HepG2 (cell line): ENCODE measurements around the gene MAPK13. TPM values are rescaled to one million over a fixed set of nuclear protein-coding genes. Genes with fewer than 3 reads are reported as not detected.

Experiments
- BHLHE40 ChIP-seq: IDR thresholded peaks from 2 replicates; pipeline ENCODE4 v1.6.1; 2011; ENCODE audit warnings: low read length, improper control_type of control experiment
- FOXK1 ChIP-seq: sonication (generic); formaldehyde crosslinking; IDR thresholded peaks from 2 replicates; pipeline ENCODE4 v1.4.0; 2020; ENCODE audit warnings: low read depth, missing genetic modification reagents, borderline replicate concordance
- KDM3A ChIP-seq: IDR thresholded peaks from 2 replicates; pipeline ENCODE4 v1.6.1; 2018; ENCODE audit warnings: low read depth, missing compliant biosample characterization
- KDM5A ChIP-seq: fragments of 200-600 bp; sonication (generic); IDR thresholded peaks from 2 replicates; pipeline ENCODE4 v1.7.0; 2018; ENCODE audit warnings: antibody characterized with exemption, mild to moderate bottlenecking, low read length, borderline replicate concordance
- LCORL ChIP-seq, 2 experiments: fragments of 450-650 bp in 1 of 2; sonication (generic) in 1 of 2; formaldehyde crosslinking in 1 of 2; IDR thresholded peaks; 2 replicates each; pipeline versions ENCODE4 v1.5.0 to v1.6.1; 2017 to 2020; ENCODE audit warnings: antibody characterized with exemption in 1 of 2, missing genetic modification reagents in 1 of 2
- MAX ChIP-seq: IDR thresholded peaks from 2 replicates; pipeline ENCODE4 v1.6.1; 2012; ENCODE audit warnings: inconsistent platforms
- NFE2 ChIP-seq: sonication (generic); formaldehyde crosslinking; IDR thresholded peaks from 2 replicates; pipeline ENCODE4 v1.4.0; 2020; ENCODE audit warnings: missing genetic modification reagents
- SATB2 ChIP-seq: sonication (generic); formaldehyde crosslinking; IDR thresholded peaks from 2 replicates; pipeline ENCODE4 v1.5.0; 2020; ENCODE audit warnings: missing genetic modification reagents
- TFE3 ChIP-seq: IDR thresholded peaks from 2 replicates; pipeline ENCODE4 v1.6.1; 2016
- ZFP36L1 ChIP-seq: sonication (generic); formaldehyde crosslinking; IDR thresholded peaks from 2 replicates; pipeline ENCODE4 v1.8.0; 2022; ENCODE audit warnings: mild to moderate bottlenecking, missing genetic modification reagents, moderate library complexity
- ZNF264 ChIP-seq: sonication (generic); formaldehyde crosslinking; IDR thresholded peaks from 2 replicates; pipeline ENCODE4 v1.4.0; 2020; ENCODE audit warnings: missing genetic modification reagents
- ZNF333 ChIP-seq: sonication (generic); formaldehyde crosslinking; IDR thresholded peaks from 2 replicates; pipeline ENCODE4 v1.4.0; 2020; ENCODE audit warnings: mild to moderate bottlenecking, missing genetic modification reagents, borderline replicate concordance
- ZNF350 ChIP-seq: sonication (generic); formaldehyde crosslinking; IDR thresholded peaks from 2 replicates; pipeline ENCODE4 v1.4.0; 2020; ENCODE audit warnings: mild to moderate bottlenecking, low read depth, missing genetic modification reagents, borderline replicate concordance
- ZNF563 ChIP-seq: sonication (generic); formaldehyde crosslinking; IDR thresholded peaks from 2 replicates; pipeline ENCODE4 v1.8.0; 2022; ENCODE audit warnings: mild to moderate bottlenecking, moderate library complexity, missing genetic modification reagents
- ZNF788 ChIP-seq: sonication (generic); formaldehyde crosslinking; IDR thresholded peaks from 2 replicates; pipeline ENCODE4 v1.5.0; 2020; ENCODE audit warnings: mild to moderate bottlenecking, missing genetic modification reagents, borderline replicate concordance
- ZNF850 ChIP-seq: sonication (generic); formaldehyde crosslinking; conservative IDR thresholded peaks from 2 replicates; pipeline ENCODE4 v1.9.0; 2021; ENCODE audit warnings: mild to moderate bottlenecking, missing genetic modification reagents
- ZNF891 ChIP-seq: sonication (generic); formaldehyde crosslinking; IDR thresholded peaks from 2 replicates; pipeline ENCODE4 v1.5.0; 2020; ENCODE audit warnings: mild to moderate bottlenecking, missing genetic modification reagents
- ZSCAN21 ChIP-seq: sonication (generic); formaldehyde crosslinking; IDR thresholded peaks from 2 replicates; pipeline ENCODE4 v1.8.0; 2022; ENCODE audit warnings: mild to moderate bottlenecking, missing genetic modification reagents, moderate library complexity, borderline replicate concordance
- polyA plus RNA-seq, 8 experiments: library from polyadenylated mRNA; depleted of rRNA in 3 of 8; stranded (reverse) in 7 of 8; unstranded in 1 of 8; fragments of >200 nt; fragmentation: Illumina TruSeq in 4 of 8; extraction: Trizol in 4 of 8; gene quantifications; 2 replicates each; pipeline versions ENCODE4 v1.2.1 to v1.2.3, GENCODE V29; 2011 to 2016; ENCODE audit warnings: low read depth in 4 of 8, missing spikeins in 1 of 8, mixed read lengths in 1 of 8; ENCODE audit not compliant: insufficient read depth in 1 of 8
- total RNA-seq, 5 experiments: library from RNA; depleted of rRNA; stranded (reverse); fragments of >200 nt; fragmentation: Illumina TruSeq; extraction: Trizol; gene quantifications; 2 replicates each; pipeline ENCODE4 v1.2.3, GENCODE V29; 2016; ENCODE audit warnings: low read depth in 1 of 5
- TF ChIP-seq, protein P1 (sequence below): sonication (generic); formaldehyde crosslinking; IDR thresholded peaks from 2 replicates; pipeline ENCODE4 v1.8.0; 2022; ENCODE audit warnings: low read depth, missing genetic modification reagents
- TF ChIP-seq, protein P2 (sequence below): sonication (generic); formaldehyde crosslinking; IDR thresholded peaks from 2 replicates; pipeline ENCODE4 v1.4.0; 2020; ENCODE audit warnings: missing genetic modification reagents
- TF ChIP-seq, protein P3 (sequence below): sonication (generic); formaldehyde crosslinking; IDR thresholded peaks from 2 replicates; pipeline ENCODE4 v1.4.0; 2020; ENCODE audit warnings: mild to moderate bottlenecking, missing genetic modification reagents
- TF ChIP-seq, protein P4 (sequence below): sonication (generic); formaldehyde crosslinking; IDR thresholded peaks from 2 replicates; pipeline ENCODE4 v1.4.0; 2020; ENCODE audit warnings: mild to moderate bottlenecking, missing genetic modification reagents

The MAPK13 gene
- total and polyA plus RNA-seq, 2 of the 13 experiments (the other 11 are each of a cell fraction or from before 2014, with no cell fraction given) = 12.7 to 43.4 TPM

DNA sequence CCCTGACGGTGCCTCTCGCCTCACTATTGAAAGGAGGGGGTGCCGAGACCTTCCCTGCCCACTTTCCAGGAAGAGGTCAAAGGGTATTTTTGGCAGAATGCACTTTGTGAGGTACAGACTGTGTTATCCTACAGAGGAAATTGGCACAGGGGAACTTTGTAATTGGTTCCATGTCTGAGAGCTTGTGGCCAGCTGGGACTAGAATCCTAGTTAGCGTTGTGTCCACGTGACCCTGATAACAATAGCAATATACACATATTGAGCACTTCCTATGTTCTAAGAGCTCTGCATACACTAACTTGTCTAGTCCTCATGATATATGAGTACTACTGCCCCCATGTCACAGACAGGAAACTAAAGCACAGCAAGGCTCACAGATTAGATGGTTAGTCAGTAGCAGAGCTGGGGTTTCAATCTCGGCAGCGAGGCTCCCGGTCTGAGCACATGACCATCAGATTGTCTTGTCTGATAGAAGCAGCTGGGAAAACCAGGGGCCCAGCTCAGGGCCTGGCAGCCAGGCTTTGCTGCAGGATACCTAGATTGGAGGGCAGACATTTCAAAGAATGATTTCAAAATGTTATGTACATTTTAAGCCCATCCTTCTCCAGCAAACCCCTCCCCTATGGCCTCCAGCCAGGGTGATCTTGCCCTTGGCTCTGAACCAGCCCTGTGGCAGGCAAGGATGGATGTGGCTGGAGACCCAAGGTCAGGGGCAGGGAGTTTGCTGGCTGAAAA lies 1.4 kb downstream of the MAPK13 start (continued):
- TF ChIP-seq BHLHE40 (0 out of 2 replicates have a peak, but pooled peaks have one; percentile 42), ZSCAN21 (CRISPR knock-in tag) (peak; percentile 68), ZNF788 (CRISPR knock-in tag) (peak; percentile 76; the same call in 1 of the 2 replicates), NFE2 (CRISPR knock-in tag) (no peak), ZNF850 (no peak), MAX (peak; percentile 24; the same call in 1 of the 2 replicates), ZNF350 (CRISPR knock-in tag) (0 out of 2 replicates have a peak, but pooled peaks have one; percentile 13), SATB2 (0 out of 2 replicates have a peak, but pooled peaks have one; percentile 59), ZNF891 (CRISPR knock-in tag) (no peak), ZNF264 (CRISPR knock-in tag) (peak; percentile 72; the same call in 1 of the 2 replicates), ZNF563 (CRISPR knock-in tag) (0 out of 2 replicates have a peak, but pooled peaks have one; percentile 46), KDM3A (CRISPR knock-in tag) (0 out of 2 replicates have a peak, but pooled peaks have one; percentile 34), ZFP36L1 (CRISPR knock-in tag) (no peak; the same call in 1 of the 2 replicates), ZNF333 (CRISPR knock-in tag) (no peak), LCORL (IDR thresholded peaks at IDR 0.05) (no peak), LCORL (CRISPR knock-in tag; IDR thresholded peaks at IDR 0.05) (peak; percentile 67; the same call in 1 of the 2 replicates), TFE3 (CRISPR knock-in tag) (peak; percentile 72; the same call in 1 of the 2 replicates), FOXK1 (peak; percentile 13; the same call in 1 of the 2 replicates), KDM5A (peak; percentile 15; the same call in 1 of the 2 replicates)
- TF ChIP-seq, protein P1, sequence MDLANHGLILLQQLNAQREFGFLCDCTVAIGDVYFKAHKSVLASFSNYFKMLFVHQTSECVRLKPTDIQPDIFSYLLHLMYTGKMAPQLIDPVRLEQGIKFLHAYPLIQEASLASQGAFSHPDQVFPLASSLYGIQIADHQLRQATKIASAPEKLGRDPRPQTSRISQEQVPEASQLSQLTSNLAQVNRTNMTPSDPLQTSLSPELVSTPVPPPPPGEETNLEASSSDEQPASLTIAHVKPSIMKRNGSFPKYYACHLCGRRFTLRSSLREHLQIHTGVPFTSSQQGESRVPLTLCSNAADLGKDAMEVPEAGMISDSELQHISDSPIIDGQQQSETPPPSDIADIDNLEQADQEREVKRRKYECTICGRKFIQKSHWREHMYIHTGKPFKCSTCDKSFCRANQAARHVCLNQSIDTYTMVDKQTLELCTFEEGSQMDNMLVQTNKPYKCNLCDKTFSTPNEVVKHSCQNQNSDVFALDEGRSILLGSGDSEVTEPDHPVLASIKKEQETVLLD = 0 out of 2 replicates have a peak, but pooled peaks have one; percentile 38
- TF ChIP-seq, protein P2, sequence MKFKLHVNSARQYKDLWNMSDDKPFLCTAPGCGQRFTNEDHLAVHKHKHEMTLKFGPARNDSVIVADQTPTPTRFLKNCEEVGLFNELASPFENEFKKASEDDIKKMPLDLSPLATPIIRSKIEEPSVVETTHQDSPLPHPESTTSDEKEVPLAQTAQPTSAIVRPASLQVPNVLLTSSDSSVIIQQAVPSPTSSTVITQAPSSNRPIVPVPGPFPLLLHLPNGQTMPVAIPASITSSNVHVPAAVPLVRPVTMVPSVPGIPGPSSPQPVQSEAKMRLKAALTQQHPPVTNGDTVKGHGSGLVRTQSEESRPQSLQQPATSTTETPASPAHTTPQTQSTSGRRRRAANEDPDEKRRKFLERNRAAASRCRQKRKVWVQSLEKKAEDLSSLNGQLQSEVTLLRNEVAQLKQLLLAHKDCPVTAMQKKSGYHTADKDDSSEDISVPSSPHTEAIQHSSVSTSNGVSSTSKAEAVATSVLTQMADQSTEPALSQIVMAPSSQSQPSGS (CRISPR knock-in tag) = peak; percentile 12; the same call in 1 of the 2 replicates
- TF ChIP-seq, protein P3, sequence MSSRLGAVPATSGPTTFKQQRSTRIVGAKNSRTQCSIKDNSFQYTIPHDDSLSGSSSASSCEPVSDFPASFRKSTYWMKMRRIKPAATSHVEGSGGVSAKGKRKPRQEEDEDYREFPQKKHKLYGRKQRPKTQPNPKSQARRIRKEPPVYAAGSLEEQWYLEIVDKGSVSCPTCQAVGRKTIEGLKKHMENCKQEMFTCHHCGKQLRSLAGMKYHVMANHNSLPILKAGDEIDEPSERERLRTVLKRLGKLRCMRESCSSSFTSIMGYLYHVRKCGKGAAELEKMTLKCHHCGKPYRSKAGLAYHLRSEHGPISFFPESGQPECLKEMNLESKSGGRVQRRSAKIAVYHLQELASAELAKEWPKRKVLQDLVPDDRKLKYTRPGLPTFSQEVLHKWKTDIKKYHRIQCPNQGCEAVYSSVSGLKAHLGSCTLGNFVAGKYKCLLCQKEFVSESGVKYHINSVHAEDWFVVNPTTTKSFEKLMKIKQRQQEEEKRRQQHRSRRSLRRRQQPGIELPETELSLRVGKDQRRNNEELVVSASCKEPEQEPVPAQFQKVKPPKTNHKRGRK = no peak
- TF ChIP-seq, protein P4, sequence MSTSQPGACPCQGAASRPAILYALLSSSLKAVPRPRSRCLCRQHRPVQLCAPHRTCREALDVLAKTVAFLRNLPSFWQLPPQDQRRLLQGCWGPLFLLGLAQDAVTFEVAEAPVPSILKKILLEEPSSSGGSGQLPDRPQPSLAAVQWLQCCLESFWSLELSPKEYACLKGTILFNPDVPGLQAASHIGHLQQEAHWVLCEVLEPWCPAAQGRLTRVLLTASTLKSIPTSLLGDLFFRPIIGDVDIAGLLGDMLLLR (CRISPR knock-in tag) = no peak
